IPS-18c (cell line): ENCODE measurements around the gene FRMD4B.
"Not testable (repeated sequence)": the region's sequence is repeated elsewhere in the genome, so short reads cannot be mapped to it uniquely, and the experiment has no call there.

ENCODE experiments used
- H3K4me3 ChIP-seq: 2 replicates; pipeline ENCODE4 v1.7.0; 2013; ENCODE audit warnings: low read depth, mild to moderate bottlenecking, low read length, moderate library complexity; ENCODE audit not compliant: insufficient read depth
- H3K9me3 ChIP-seq: one replicate; pipeline ENCODE4 v1.6.1; 2013; ENCODE audit warnings: mild to moderate bottlenecking, low read length, moderate library complexity; ENCODE audit not compliant: control insufficient read depth, insufficient read depth

The FRMD4B gene

GRCh38 chr3:69343875-69344274 lies 42.0 kb downstream of the FRMD4B start:
- Histone ChIP-seq H3K4me3 (no peak overlapping the region), H3K9me3 (peaks cover 4% of the 10 kb centered on the region)

GRCh38 chr3:69342074-69342473 lies 43.8 kb downstream of the FRMD4B start:
- peaks cover 4% of the 10 kb centered on the region for H3K9me3 ChIP-seq
- H3K4me3 ChIP-seq = no peak overlapping the region

- no peak overlapping the region for H3K4me3 ChIP-seq
- peaks cover 3% of the 10 kb centered on the region for H3K9me3 ChIP-seq
Measured at GRCh38 chr3:69339760-69340159, 46.1 kb downstream of the FRMD4B start.

GRCh38 chr3:69338911-69339310 lies 47.0 kb downstream of the FRMD4B start:
- Histone ChIP-seq H3K9me3 (no peaks in the 10 kb centered on the region), H3K4me3 (no peak overlapping the region)

GRCh38 chr3:69332934-69333333 lies 53.0 kb downstream of the FRMD4B start:
- Histone ChIP-seq H3K4me3 (no peak overlapping the region), H3K9me3 (no peaks in the 10 kb centered on the region)

GRCh38 chr3:69330891-69331400 lies 54.9 kb downstream of the FRMD4B start:
- H3K9me3 ChIP-seq = no peaks in the 10 kb centered on the region
- no peak overlapping the region for H3K4me3 ChIP-seq

- no peak overlapping the region for H3K4me3 ChIP-seq
- no peaks in the 10 kb centered on the region for H3K9me3 ChIP-seq
Measured at GRCh38 chr3:69329892-69330291, 56.0 kb downstream of the FRMD4B start.

- Histone ChIP-seq H3K9me3 (no peaks in the 10 kb centered on the region), H3K4me3 (no peak overlapping the region)
Measured at GRCh38 chr3:69328963-69329302, 57.0 kb downstream of the FRMD4B start.

- Histone ChIP-seq H3K4me3 (no peak overlapping the region), H3K9me3 (no peaks in the 10 kb centered on the region)
Measured at GRCh38 chr3:69328103-69328962, 57.6 kb downstream of the FRMD4B start.

GRCh38 chr3:69326855-69327300 lies 59.0 kb downstream of the FRMD4B start:
- Histone ChIP-seq H3K4me3 (no peak overlapping the region), H3K9me3 (no peaks in the 10 kb centered on the region)

GRCh38 chr3:69325151-69325550 lies 60.7 kb downstream of the FRMD4B start:
- H3K4me3 ChIP-seq = no peak overlapping the region
- H3K9me3 ChIP-seq = no peaks in the 10 kb centered on the region

GRCh38 chr3:69324362-69325025 lies 61.4 kb downstream of the FRMD4B start:
- H3K4me3 ChIP-seq = no peak overlapping the region
- no peaks in the 10 kb centered on the region for H3K9me3 ChIP-seq

- Histone ChIP-seq H3K4me3 (no peak overlapping the region), H3K9me3 (no peaks in the 10 kb centered on the region)
Measured at GRCh38 chr3:69323941-69324340, 61.9 kb downstream of the FRMD4B start.

GRCh38 chr3:69322512-69322911 lies 63.4 kb downstream of the FRMD4B start:
- H3K4me3 ChIP-seq, H3K9me3 ChIP-seq: not testable (repeated sequence)

- H3K4me3 ChIP-seq = no peak overlapping the region
- H3K9me3 ChIP-seq = no peaks in the 10 kb centered on the region
Measured at GRCh38 chr3:69322158-69322509, 63.8 kb downstream of the FRMD4B start.

GRCh38 chr3:69321301-69322157 lies 64.4 kb downstream of the FRMD4B start:
- H3K9me3 ChIP-seq = no peaks in the 10 kb centered on the region
- no peak overlapping the region for H3K4me3 ChIP-seq

GRCh38 chr3:69320871-69321271 lies 65.0 kb downstream of the FRMD4B start:
- Histone ChIP-seq H3K4me3 (no peak overlapping the region), H3K9me3 (no peaks in the 10 kb centered on the region)
